ENCODE measurements around the gene MRC1. TPM values are rescaled to one million over a fixed set of nuclear protein-coding genes. Genes with fewer than 3 reads are reported as not detected.

The MRC1 gene
- total RNA-seq, 1 donor from 2014 or later = 4.5 TPM

Small RNA genes within 50 kb of the gene (small RNA-seq; reads per million reads assigned to genes)
- gene MIR511 = 0.32 reads per million, percentile 18 among the genes with 10 or more reads in this experiment

Other genes starting within 250 kb of the MRC1 start
- gene HACD1, start 192.0 kb upstream of the MRC1 start, total RNA-seq = 18.7 TPM
- 34.8 TPM for gene STAM, start 165.2 kb upstream of the MRC1 start, total RNA-seq
- gene TMEM236, start 57.1 kb upstream of the MRC1 start, total RNA-seq = 0.16 TPM
- gene SLC39A12, start 142.6 kb downstream of the MRC1 start, total RNA-seq = 2.2 TPM